GM15510 (cell line): ENCODE measurements around the gene MIPEP.

Experiments used
- POLR2A ChIP-seq: IDR thresholded peaks from 3 replicates; pipeline ENCODE4 v1.6.1; 2011; ENCODE audit warnings: borderline replicate concordance; ENCODE audit not compliant: insufficient read length; ENCODE audit errors: extremely low read depth

The MIPEP gene

DNA sequence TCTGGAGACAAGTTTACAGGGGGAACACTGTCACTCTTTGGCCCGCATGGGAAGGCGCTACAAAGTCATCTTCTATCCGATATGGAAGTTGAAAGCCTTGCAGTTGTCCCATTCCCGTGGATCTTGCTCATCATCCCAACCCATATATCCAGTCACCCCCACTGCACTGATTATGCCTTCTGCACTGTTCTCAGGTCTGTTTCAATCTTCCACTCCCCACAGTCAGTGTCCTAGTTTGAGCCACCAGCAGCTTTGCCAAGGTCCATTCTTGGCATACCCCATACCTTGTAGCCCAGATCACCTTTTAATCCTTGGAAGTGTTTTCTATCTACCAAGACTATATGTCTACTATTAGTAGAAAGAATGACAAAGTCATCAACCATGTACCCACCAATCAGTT, 88.1 kb downstream of the MIPEP start:
- no peak for TF ChIP-seq POLR2A

GRCh38 chr13:23799945-23800344, 89.3 kb downstream of the MIPEP start:
- TF ChIP-seq POLR2A, result no peak

DNA sequence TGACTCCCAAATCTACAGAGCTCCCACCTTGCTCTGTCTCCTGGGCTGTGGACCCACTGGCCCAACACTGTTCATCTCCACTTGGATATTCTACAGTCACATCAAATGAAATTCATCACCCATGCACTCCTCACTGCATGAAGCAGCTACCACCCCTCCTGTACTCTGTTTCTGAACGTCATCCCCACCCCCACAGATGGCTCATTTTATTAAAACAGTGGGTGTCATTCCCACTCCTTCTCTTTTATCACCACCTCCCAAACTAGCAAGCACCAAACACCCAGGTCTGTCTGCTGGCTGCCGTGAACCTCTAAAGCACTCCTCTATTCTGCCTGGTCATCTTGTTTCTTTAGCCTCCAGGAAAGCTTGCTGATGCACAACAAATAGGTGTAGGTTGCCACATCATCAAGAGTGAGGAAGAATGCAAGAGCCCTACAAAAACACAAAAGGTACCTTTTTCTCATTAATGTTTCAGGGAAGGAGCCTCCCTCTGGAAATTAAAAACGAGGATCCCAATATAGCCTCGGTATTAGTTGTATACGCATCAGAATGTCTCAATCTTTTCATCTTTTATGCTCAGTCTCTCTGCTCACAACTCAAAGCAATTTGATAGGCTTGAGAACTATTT, 91.8 kb downstream of the MIPEP start:
- TF ChIP-seq POLR2A, result no peak

- no peak for TF ChIP-seq POLR2A
Observed at GRCh38 chr13:23796551-23796950, 92.6 kb downstream of the MIPEP start.

GRCh38 chr13:23794267-23795161, 94.7 kb downstream of the MIPEP start:
- no peak for TF ChIP-seq POLR2A

DNA sequence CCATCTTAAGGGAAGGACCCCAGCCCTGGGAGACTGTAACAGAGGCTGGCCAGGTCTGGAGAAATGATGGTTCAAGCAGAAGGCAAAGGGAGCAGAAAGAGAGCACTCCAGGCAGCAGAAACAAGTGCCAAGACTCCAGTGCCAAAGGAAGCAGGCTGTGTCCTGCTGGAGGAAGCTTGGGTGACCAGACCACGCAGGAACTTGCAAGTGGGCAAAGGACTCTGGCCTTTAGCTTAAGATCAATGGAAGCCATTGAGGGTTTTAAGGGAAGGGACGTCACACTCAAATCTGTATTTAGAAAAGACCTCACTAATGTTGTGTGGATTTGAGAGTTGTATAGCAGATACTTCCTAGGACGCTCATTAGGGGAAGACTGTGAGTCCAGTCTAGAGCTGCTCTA, 95.5 kb downstream of the MIPEP start:
- TF ChIP-seq POLR2A, result no peak

- TF ChIP-seq POLR2A, result no peak
Observed at GRCh38 chr13:23792680-23793079, 96.5 kb downstream of the MIPEP start.

DNA sequence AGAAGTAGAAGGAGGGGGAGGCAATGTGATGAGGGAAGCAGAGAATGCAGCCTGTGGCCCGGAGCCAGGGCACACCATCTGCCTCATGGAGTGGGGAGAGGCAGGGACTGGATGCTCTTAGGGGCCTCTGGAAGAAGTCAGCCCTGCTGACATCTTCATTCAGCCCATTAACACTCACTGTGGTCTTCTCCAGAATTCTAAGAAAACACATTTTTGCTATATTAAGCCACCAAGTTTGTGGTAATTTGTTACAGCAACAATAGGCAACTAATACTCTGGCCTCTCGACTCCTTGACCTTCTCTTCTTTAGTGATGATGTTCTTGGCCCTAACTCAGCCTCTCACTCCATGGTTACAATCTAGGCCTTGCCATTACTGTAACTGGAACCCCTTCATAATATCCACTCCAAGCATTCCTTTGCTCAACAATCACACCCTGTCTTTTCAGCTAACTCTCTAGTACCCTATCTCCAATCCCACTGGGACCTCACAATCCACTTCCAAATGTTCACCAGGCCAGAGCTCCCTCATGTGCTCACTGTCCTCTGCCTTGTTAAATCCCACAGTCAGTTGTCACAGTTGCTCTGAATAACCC, 98.5 kb downstream of the MIPEP start:
- no peak for TF ChIP-seq POLR2A

DNA sequence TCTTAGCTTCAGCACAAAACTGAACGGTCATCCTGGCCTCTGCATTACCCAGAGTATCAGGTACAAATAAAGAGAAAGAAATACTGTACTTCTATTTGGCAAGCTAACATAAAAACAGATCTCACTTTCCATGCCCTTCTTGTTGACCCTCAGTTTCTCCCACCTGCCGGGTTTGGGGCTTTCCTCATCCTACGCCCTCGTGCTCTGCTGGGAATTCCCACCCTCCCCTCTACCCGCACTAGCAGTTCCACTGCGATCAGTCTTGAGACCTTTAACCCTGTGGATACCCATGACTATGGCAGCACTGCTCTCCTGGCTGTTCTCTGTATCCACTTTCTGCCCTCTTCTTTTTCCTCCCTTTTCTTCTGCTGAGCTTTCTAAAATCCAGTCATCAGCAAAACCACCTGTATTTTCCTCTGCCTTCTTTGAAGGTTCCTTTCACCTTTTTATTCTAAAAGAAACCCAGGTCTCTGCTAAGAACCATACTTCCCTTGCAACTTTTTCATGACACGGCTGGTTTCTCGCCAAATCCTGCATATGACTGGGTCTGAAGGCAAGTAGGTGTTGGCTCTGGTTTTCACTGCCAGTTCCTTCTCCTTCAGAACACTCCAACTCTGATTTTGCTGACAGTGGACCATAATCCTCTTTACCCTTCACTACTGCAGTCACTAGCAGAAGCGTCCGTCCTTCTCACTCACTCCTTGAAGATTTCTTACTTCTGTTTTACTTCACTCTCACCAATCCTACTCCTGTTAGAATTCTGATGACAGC, 99.4 kb downstream of the MIPEP start:
- no peak for TF ChIP-seq POLR2A

- no peak for TF ChIP-seq POLR2A
Observed at GRCh38 chr13:23788459-23788858, 100.7 kb downstream of the MIPEP start.

DNA sequence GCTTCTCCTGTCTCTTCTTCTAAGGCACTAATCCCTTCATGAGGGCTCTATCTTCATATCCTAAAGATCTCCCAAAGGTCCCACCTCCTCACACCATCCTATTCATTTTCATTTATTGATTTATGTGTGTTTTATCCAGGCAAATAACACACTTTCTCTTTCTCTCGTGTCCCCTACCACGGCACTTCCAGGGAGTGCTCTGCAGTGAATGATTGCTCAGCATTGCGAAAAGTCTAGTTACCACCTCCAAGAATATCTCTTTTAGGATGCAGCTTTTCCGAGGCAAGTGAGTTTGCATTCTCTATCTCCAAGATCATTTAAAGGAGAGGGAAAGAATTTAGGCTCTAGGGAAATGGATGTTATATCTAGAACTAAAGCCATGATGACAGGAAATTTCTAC, 101.7 kb downstream of the MIPEP start:
- TF ChIP-seq POLR2A, result no peak

- no peak for TF ChIP-seq POLR2A
Observed at GRCh38 chr13:23786607-23787006, 102.6 kb downstream of the MIPEP start.

- TF ChIP-seq POLR2A, result no peak
Observed at GRCh38 chr13:23778879-23779278, 110.3 kb downstream of the MIPEP start.

DNA sequence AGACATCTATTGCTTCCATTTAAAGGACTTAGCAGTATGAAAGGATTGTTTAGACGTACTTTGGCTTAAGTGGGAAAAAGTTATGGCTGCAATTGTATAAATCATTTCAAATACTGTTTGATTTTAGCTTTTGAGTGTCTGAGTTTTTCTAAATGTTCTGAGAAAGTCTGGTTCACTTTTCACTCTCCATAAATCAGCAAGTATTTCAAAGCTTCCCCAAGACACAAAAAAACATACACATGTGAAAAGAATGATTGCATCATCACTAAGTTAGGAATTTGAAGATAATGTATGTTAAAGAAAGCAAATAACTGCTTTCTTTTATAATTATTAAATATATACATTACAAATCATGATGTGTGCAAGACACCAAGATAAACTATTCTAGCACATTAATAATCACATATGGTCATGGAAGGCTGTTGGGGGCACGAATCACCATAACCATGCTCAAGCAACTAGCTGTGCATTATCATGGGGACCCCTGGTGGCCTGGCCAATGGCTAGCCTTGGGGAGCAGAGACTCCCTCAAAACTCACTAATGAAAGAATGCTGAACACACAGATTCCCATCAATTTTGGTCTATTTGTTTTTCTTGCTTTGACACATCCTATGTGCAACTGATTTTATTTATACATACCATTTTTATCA, 111.1 kb downstream of the MIPEP start:
- no peak for TF ChIP-seq POLR2A

DNA sequence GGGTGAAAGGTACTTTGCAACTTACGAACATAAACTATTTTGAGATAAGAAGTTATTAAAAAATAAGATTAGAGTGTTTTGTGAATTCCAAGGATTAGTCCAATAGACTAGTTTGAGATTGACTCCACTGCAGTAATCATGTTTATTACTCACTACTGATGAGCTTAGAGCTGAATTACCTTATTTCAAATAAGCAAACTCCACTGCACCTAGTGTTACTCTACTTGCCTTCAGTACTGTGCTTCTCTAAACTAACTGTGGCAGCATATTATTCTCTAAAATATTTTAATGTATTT, 111.7 kb downstream of the MIPEP start:
- no peak for TF ChIP-seq POLR2A

DNA sequence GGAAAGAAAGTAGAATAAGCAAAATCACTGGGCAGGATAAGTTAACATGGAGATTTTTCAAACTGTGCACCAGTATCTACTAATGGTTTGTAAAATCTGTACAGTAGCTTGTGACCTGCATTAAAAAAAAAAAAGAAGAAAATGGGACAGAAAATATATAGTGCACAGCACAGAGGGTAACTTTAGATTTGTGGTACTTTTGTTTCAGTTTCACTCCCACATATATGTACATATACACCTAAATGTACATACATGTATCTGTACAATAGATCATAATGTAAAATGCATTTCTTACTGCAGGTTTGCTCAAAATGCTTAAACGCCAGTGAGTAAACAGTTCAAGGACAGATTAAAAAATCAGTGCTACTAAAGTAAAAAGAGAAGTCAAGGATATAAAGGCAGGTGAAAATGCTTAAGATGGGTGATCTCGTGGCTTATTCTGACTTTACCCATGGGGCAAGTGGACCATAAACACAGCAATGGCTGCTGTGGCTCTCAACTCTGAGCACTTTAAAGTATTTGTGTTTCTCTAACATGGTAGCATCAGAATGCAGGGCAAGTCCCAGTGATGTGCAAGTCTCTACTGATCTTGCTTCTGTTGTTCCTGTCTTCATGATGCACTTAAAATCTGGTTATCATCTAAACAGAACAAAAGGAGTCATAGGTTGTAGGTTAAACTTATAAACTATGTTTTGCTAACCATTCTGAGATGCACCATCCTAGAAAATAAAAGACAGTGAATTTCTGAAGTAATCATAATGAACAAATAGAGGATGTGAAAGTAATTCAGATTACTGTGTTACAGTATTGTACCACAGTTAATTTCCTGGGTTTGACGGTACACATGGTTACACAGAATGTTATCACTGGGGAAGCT, 112.3 kb downstream of the MIPEP start:
- no peak for TF ChIP-seq POLR2A
